Brain microvascular endothelial cell (primary cell): Measurements from ENCODE around the gene ADGRD2.

Experiments
- DNase-seq: peaks from one replicate; pipeline ENCODE4 v3.0.0-alpha.2; 2020
- H3K27ac ChIP-seq: fragments of 250-450 bp; sonication (Bioruptor Pico); 2 replicates; pipeline ENCODE4 v1.5.1; 2020; ENCODE audit warnings: mild to moderate bottlenecking, moderate library complexity
- H3K27me3 ChIP-seq: fragments of 250-450 bp; sonication (Bioruptor Pico); replicated peaks from 2 replicates; pipeline ENCODE4 v1.5.1; 2020; ENCODE audit warnings: mild to moderate bottlenecking
- H3K36me3 ChIP-seq: fragments of 250-450 bp; sonication (Bioruptor Pico); replicated peaks from 2 replicates; pipeline ENCODE4 v1.5.1; 2020; ENCODE audit warnings: mild to moderate bottlenecking
- H3K4me3 ChIP-seq: 2 replicates; pipeline ENCODE4 v1.5.1; 2011; ENCODE audit warnings: low read depth, mild to moderate bottlenecking, control low read depth, low read length, moderate library complexity
- CTCF ChIP-seq: IDR thresholded peaks from 2 replicates; pipeline ENCODE4 v1.5.1; 2011; ENCODE audit warnings: low read depth, mild to moderate bottlenecking, moderate library complexity, low read length, control low read depth, inconsistent platforms; ENCODE audit errors: missing control alignments
- in situ Hi-C: cut with HindIII; loops from 2 replicates; pipeline ENCODE4 v1.10.0; 2017; ENCODE audit warnings: low sequenced_read_pairs, low pct_ligation_motif_present

ADGRD2 gene

GRCh38 chr9:124470306-124470705 lies 20.1 kb downstream of the ADGRD2 start:
- DNase-seq, result no peak
- Histone ChIP-seq H3K27me3 (no peaks in the 10 kb centered on the region), H3K36me3 (no peaks in the 10 kb centered on the region), H3K27ac (no peak overlapping the region), H3K4me3 (no peak overlapping the region)
- TF ChIP-seq CTCF, result no peak
- in situ Hi-C loops, result no loop called here

- Histone ChIP-seq H3K27ac (no peak overlapping the region), H3K27me3 (no peaks in the 10 kb centered on the region), H3K4me3 (no peak overlapping the region), H3K36me3 (no peaks in the 10 kb centered on the region)
- DNase-seq, result no peak
- no peak for TF ChIP-seq CTCF
- in situ Hi-C loops, result no loop called here
These were observed 20.5 kb downstream of the ADGRD2 start for GRCh38 chr9:124470726-124471125.

- peaks cover 4% of the 10 kb centered on the region for H3K27me3 ChIP-seq
- in situ Hi-C loops, result no loop called here
- H3K4me3 ChIP-seq, result no peak overlapping the region
- no peak overlapping the region for H3K27ac ChIP-seq
- TF ChIP-seq CTCF, result no peak
- no peaks in the 10 kb centered on the region for H3K36me3 ChIP-seq
- DNase-seq, result no peak
These were observed 21.5 kb downstream of the ADGRD2 start for GRCh38 chr9:124471761-124472160.

DNA sequence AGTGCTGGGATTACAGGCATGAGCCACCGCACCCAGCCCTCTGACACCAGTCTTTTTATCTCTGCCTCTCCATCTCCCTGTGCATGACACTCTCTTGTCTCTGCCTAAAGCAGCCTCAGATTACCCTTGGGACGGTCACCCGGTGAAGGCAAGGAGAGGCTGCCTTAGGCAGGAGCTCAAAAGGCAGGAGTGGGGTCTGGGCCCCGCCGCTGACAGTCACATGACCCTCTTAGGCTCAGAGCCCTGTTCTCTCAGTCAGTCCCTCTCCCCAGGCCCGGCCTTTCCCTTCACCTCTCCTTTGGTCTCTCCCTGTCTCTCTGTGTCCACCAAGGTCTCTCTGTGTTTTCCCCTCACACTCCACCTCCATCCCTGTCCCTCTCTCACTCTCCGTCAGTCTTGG lies 22.5 kb downstream of the ADGRD2 start:
- no peak for DNase-seq
- H3K27ac ChIP-seq, result no peak overlapping the region
- no peak overlapping the region for H3K4me3 ChIP-seq
- in situ Hi-C loops, result no loop called here
- TF ChIP-seq CTCF, result no peak
- H3K36me3 ChIP-seq, result no peaks in the 10 kb centered on the region
- H3K27me3 ChIP-seq, result peaks cover 11% of the 10 kb centered on the region

GRCh38 chr9:124473310-124473709 lies 23.1 kb downstream of the ADGRD2 start:
- Histone ChIP-seq H3K27me3 (peaks cover 15% of the 10 kb centered on the region), H3K36me3 (no peaks in the 10 kb centered on the region), H3K4me3 (no peak overlapping the region), H3K27ac (no peak overlapping the region)
- in situ Hi-C loops, result no loop called here
- DNase-seq, result no peak
- TF ChIP-seq CTCF, result no peak

GRCh38 chr9:124474151-124474550 lies 23.9 kb downstream of the ADGRD2 start:
- Histone ChIP-seq H3K27me3 (peaks cover 23% of the 10 kb centered on the region), H3K4me3 (no peak overlapping the region), H3K36me3 (no peaks in the 10 kb centered on the region), H3K27ac (no peak overlapping the region)
- no peak for DNase-seq
- TF ChIP-seq CTCF, result no peak
- in situ Hi-C loops, result no loop called here
